Upper lobe of right lung (tissue), 1 donor: ENCODE results near the gene RASGEF1C. TPM values are rescaled to one million over a fixed set of nuclear protein-coding genes. Genes with fewer than 3 reads are reported as not detected.

Source experiments
- ATAC-seq: fragments of 200-7000 bp; cut with Tn5 transposase; one replicate; pipeline ENCODE4 v1.9.1; 2020; ENCODE audit warnings: mild to moderate bottlenecking, moderate library complexity
- DNase-seq: peaks from one replicate; pipeline ENCODE4 v3.0.0-alpha.2; 2020
- H3K27ac ChIP-seq: fragments of 200-600 bp; one replicate; pipeline ENCODE4 v1.8.0; 2022
- H3K27me3 ChIP-seq: fragments of 200-600 bp; one replicate; pipeline ENCODE4 v1.8.0; 2022; ENCODE audit warnings: mild to moderate bottlenecking
- H3K36me3 ChIP-seq: fragments of 200-600 bp; one replicate; pipeline ENCODE4 v1.8.0; 2022
- H3K4me1 ChIP-seq: fragments of 200-600 bp; one replicate; pipeline ENCODE4 v1.8.0; 2022
- H3K4me3 ChIP-seq: fragments of 200-600 bp; one replicate; pipeline ENCODE4 v1.8.0; 2022; ENCODE audit warnings: mild to moderate bottlenecking
- H3K9me3 ChIP-seq: fragments of 200-600 bp; one replicate; pipeline ENCODE4 v1.8.0; 2022
- CTCF ChIP-seq: fragments of 200-600 bp; IDR thresholded peaks from one replicate; pipeline ENCODE4 v1.8.0; 2022; ENCODE audit warnings: antibody characterized with exemption
- intact Hi-C: fragments of 100-400 bp; cut with DNase I; formaldehyde crosslinking; loops from one replicate; pipeline ENCODE4 v1.11.0; 2022
- total RNA-seq: library from RNA; stranded (reverse); fragmentation: NEBNext Ultra II Directional; extraction: Animal tissue kit (Norgen Biotek cat#: 25700); gene quantifications from one replicate; pipeline ENCODE4 v1.2.1, GENCODE V29; 2021
- donor health status: DM: no; HTN: yes; CAD: no; lungs with severe emphysema.

RASGEF1C gene
- total RNA-seq, 1 donor from 2014 or later = not detected

GRCh38 chr5:180109920-180110319 is 99.1 kb downstream of the RASGEF1C start:
- Histone ChIP-seq H3K4me3 (no peak overlapping the region), H3K36me3 (no peaks in the 10 kb centered on the region), H3K27me3 (no peaks in the 10 kb centered on the region), H3K27ac (no peak overlapping the region), H3K4me1 (no peaks in the 10 kb centered on the region), H3K9me3 (peaks cover 10% of the 10 kb centered on the region)
- ATAC-seq (no peak), DNase-seq (no peak)
- intact Hi-C loops = no loop called here
- TF ChIP-seq CTCF = no peak

- ATAC-seq (no peak), DNase-seq (no peak)
- Histone ChIP-seq H3K9me3 (peaks cover 10% of the 10 kb centered on the region), H3K27me3 (no peaks in the 10 kb centered on the region), H3K4me1 (no peaks in the 10 kb centered on the region), H3K4me3 (no peak overlapping the region), H3K27ac (no peak overlapping the region), H3K36me3 (no peaks in the 10 kb centered on the region)
- no peak for TF ChIP-seq CTCF
- intact Hi-C loops = no loop called here
Measured at GRCh38 chr5:180107005-180107404, 102.0 kb downstream of the RASGEF1C start.

- Histone ChIP-seq H3K36me3 (no peaks in the 10 kb centered on the region), H3K4me3 (no peak overlapping the region), H3K27me3 (no peaks in the 10 kb centered on the region), H3K4me1 (no peaks in the 10 kb centered on the region), H3K27ac (no peak overlapping the region), H3K9me3 (peaks cover 10% of the 10 kb centered on the region)
- no peak for DNase-seq
- no peak for TF ChIP-seq CTCF
- intact Hi-C loops = no loop called here
- no peak for ATAC-seq
Measured at GRCh38 chr5:180105827-180106312, 103.1 kb downstream of the RASGEF1C start.

GRCh38 chr5:180104168-180104530 is 104.9 kb downstream of the RASGEF1C start:
- H3K9me3 ChIP-seq = peaks cover 10% of the 10 kb centered on the region
- H3K36me3 ChIP-seq = no peaks in the 10 kb centered on the region
- no peak overlapping the region for H3K4me3 ChIP-seq
- no peaks in the 10 kb centered on the region for H3K27me3 ChIP-seq
- ATAC-seq (no peak), DNase-seq (no peak)
- H3K4me1 ChIP-seq = no peaks in the 10 kb centered on the region
- TF ChIP-seq CTCF = no peak
- intact Hi-C loops = no loop called here
- H3K27ac ChIP-seq = no peak overlapping the region

GRCh38 chr5:180103487-180104167 is 105.4 kb downstream of the RASGEF1C start:
- intact Hi-C loops = no loop called here
- no peaks in the 10 kb centered on the region for H3K4me1 ChIP-seq

More at GRCh38 chr5:180103487-180104167, 105.4 kb downstream of the RASGEF1C start:
- DNase-seq = no peak
- no peak for TF ChIP-seq CTCF
- Histone ChIP-seq H3K27ac (no peak overlapping the region), H3K36me3 (no peaks in the 10 kb centered on the region), H3K4me3 (no peak overlapping the region), H3K9me3 (peaks cover 10% of the 10 kb centered on the region), H3K27me3 (no peaks in the 10 kb centered on the region)
- no peak for ATAC-seq
